NCI-H2196 treated with DMSO at 0.1 percent for 48 hours (cell line): Measurements from ENCODE around the gene RUFY1.

Source experiments
- DNase-seq: peaks from one replicate; lab custom pipeline; 2025; ENCODE audit not compliant: unreplicated experiment; lab: John Stamatoyannopoulos, UW

The RUFY1 gene

GRCh38 chr5:179603308-179603707 lies 53.0 kb downstream of the RUFY1 start:
- no peak for DNase-seq

- DNase-seq = no peak
Observed at GRCh38 chr5:179605026-179605833, 54.9 kb downstream of the RUFY1 start.

- DNase-seq = no peak
Observed at GRCh38 chr5:179606071-179606909, 55.9 kb downstream of the RUFY1 start.

- DNase-seq = no peak
Observed at GRCh38 chr5:179606910-179607159, 56.5 kb downstream of the RUFY1 start.

GRCh38 chr5:179607160-179607931 lies 57.0 kb downstream of the RUFY1 start:
- DNase-seq = no peak

GRCh38 chr5:179608131-179608581 lies 57.8 kb downstream of the RUFY1 start:
- no peak for DNase-seq

- DNase-seq = no peak
Observed at GRCh38 chr5:179609834-179610108, 59.4 kb downstream of the RUFY1 start.

GRCh38 chr5:179610109-179610902 lies 60.0 kb downstream of the RUFY1 start:
- no peak for DNase-seq

GRCh38 chr5:179610903-179611265 lies 60.5 kb downstream of the RUFY1 start:
- no peak for DNase-seq

GRCh38 chr5:179612577-179613459 lies 62.5 kb downstream of the RUFY1 start:
- no peak for DNase-seq

- DNase-seq = no peak
Observed at GRCh38 chr5:179613460-179614071, 63.2 kb downstream of the RUFY1 start.

- no peak for DNase-seq
Observed at GRCh38 chr5:179614745-179615144, 64.4 kb downstream of the RUFY1 start.

GRCh38 chr5:179615203-179615602 lies 64.8 kb downstream of the RUFY1 start:
- DNase-seq = no peak

GRCh38 chr5:179616002-179616594 lies 65.7 kb downstream of the RUFY1 start:
- DNase-seq = no peak

GRCh38 chr5:179617930-179618329 lies 67.6 kb downstream of the RUFY1 start:
- no peak for DNase-seq

GRCh38 chr5:179618923-179619554 lies 68.7 kb downstream of the RUFY1 start:
- no peak for DNase-seq

GRCh38 chr5:179619776-179620175 lies 69.4 kb downstream of the RUFY1 start:
- no peak for DNase-seq

GRCh38 chr5:179620293-179620692 lies 69.9 kb downstream of the RUFY1 start:
- DNase-seq = no peak
